A549 (cell line): ENCODE results near the gene PDLIM5. TPM values are rescaled to one million over a fixed set of nuclear protein-coding genes. Genes with fewer than 3 reads are reported as not detected.

Experiments used
- ATAC-seq, 2 experiments: fragments of 200-7000 bp in 1 of 2; fragments of >200 bp in 1 of 2; cut with Nextera tagmentation in 1 of 2; cut with Tn5 transposase in 1 of 2; 3 replicates each; pipeline versions ENCODE4 v1.8.0 to v1.9.1; 2018 to 2020; ENCODE audit warnings: mild to moderate bottlenecking in 1 of 2, moderate library complexity in 1 of 2
- CTCF ChIA-PET: fragments of 300-600 bp; sonication (Branson Sonifier 250); formaldehyde crosslinking; extraction: SDS; loops from one replicate; lab custom pipeline; 2021; ENCODE audit warnings: antibody characterized with exemption, inconsistent platforms; lab: Yijun Ruan, JAX
- POLR2A ChIA-PET: fragments of 350-600 bp; formaldehyde crosslinking; extraction: SDS; loops from one replicate; lab custom pipeline; 2021; ENCODE audit warnings: antibody characterized with exemption, inconsistent platforms; lab: Yijun Ruan, JAX
- DNase-seq, 2 experiments: peaks; one replicate each; pipeline versions ENCODE4 v3.0.0 to v3.0.0-alpha.2; 2011 to 2016; ENCODE audit warnings: low read depth in 1 of 2, low spot score in 1 of 2
- FAIRE-seq: peaks from 2 replicates; lab custom pipeline; 2011; peaks lifted over from hg19 to GRCh38; lab: Jason Lieb, UNC
- H3K27ac ChIP-seq, 2 experiments: fragments of >200 bp; sonication (Bioruptor Twin); formaldehyde crosslinking; 3 replicates each; pipeline ENCODE4 v1.5.1; 2016 to 2017
- H3K4me1 ChIP-seq: fragments of >200 bp; sonication (Bioruptor Twin); formaldehyde crosslinking; 3 replicates; pipeline ENCODE4 v1.6.1; 2016
- H3K4me2 ChIP-seq: fragments of >200 bp; sonication (Bioruptor Twin); formaldehyde crosslinking; 3 replicates; pipeline ENCODE4 v1.6.1; 2016
- H3K4me3 ChIP-seq: fragments of >200 bp; sonication (Bioruptor Twin); formaldehyde crosslinking; 3 replicates; pipeline ENCODE4 v1.5.1; 2016
- H3K9me3 ChIP-seq: fragments of >200 bp; sonication (Bioruptor Twin); formaldehyde crosslinking; 3 replicates; pipeline ENCODE4 v1.6.1; 2016
- ATOH8 ChIP-seq: fragments of 250-450 bp; sonication (Bioruptor Pico); IDR thresholded peaks from 2 replicates; pipeline ENCODE4 v1.5.0; 2020; ENCODE audit warnings: low read depth, mild to moderate bottlenecking, moderate library complexity
- BHLHE40 ChIP-seq: IDR thresholded peaks from 2 replicates; pipeline ENCODE4 v1.6.1; 2012; ENCODE audit warnings: low read depth, low read length, inconsistent platforms
- CBX2 ChIP-seq: fragments of 200-600 bp; sonication (generic); IDR thresholded peaks from 2 replicates; pipeline ENCODE4 v1.6.1; 2016; ENCODE audit warnings: low read depth, mild to moderate bottlenecking, borderline replicate concordance
- CBX8 ChIP-seq: fragments of 200-600 bp; sonication (generic); IDR thresholded peaks from 2 replicates; pipeline ENCODE4 v1.6.1; 2016
- CEBPB ChIP-seq, 2 experiments: fragments of >200 bp in 1 of 2; sonication (Bioruptor Twin) in 1 of 2; formaldehyde crosslinking in 1 of 2; IDR thresholded peaks; 2 replicates each; pipeline ENCODE4 v1.6.1; 2012 to 2016
- CHD2 ChIP-seq: fragments of 150-350 bp; IDR thresholded peaks from 2 replicates; pipeline ENCODE4 v1.6.1; 2014; ENCODE audit warnings: low read length; ENCODE audit not compliant: partially characterized antibody
- EHMT2 ChIP-seq: fragments of 200-600 bp; sonication (generic); IDR thresholded peaks from 2 replicates; pipeline ENCODE4 v1.6.1; 2016; ENCODE audit warnings: antibody characterized with exemption, low read depth, mild to moderate bottlenecking, moderate library complexity
- FOSL2 ChIP-seq, 2 experiments: fragments of 450-650 bp in 1 of 2; fragments of >200 bp in 1 of 2; sonication (Bioruptor Twin) in 1 of 2; formaldehyde crosslinking; IDR thresholded peaks; 2 replicates each; pipeline versions ENCODE4 v1.5.0 to v1.6.1; 2016 to 2020; ENCODE audit warnings: mild to moderate bottlenecking in 1 of 2, moderate library complexity in 1 of 2
- HOXA7 ChIP-seq: fragments of 250-450 bp; sonication (Bioruptor Pico); IDR thresholded peaks from 2 replicates; pipeline ENCODE4 v1.5.0; 2020; ENCODE audit warnings: mild to moderate bottlenecking, moderate library complexity
- JUN ChIP-seq, 2 experiments: fragments of >200 bp; sonication (Bioruptor Twin); formaldehyde crosslinking; IDR thresholded peaks; 2 replicates in 1 of 2; 3 replicates in 1 of 2; pipeline ENCODE4 v1.6.1; 2016 to 2017
- KDM1A ChIP-seq: fragments of 200-600 bp; sonication (generic); IDR thresholded peaks from 2 replicates; pipeline ENCODE4 v1.6.1; 2016; ENCODE audit warnings: low read depth, mild to moderate bottlenecking
- MAX ChIP-seq: IDR thresholded peaks from 2 replicates; pipeline ENCODE4 v1.6.1; 2012
- RAD21 ChIP-seq, 2 experiments: fragments of >200 bp in 1 of 2; sonication (Bioruptor Twin) in 1 of 2; formaldehyde crosslinking in 1 of 2; IDR thresholded peaks in 1 of 2; conservative IDR thresholded peaks in 1 of 2; 2 replicates in 1 of 2; 3 replicates in 1 of 2; pipeline ENCODE4 v1.6.1; 2012 to 2018; ENCODE audit warnings: inconsistent platforms in 1 of 2
- RCOR1 ChIP-seq: fragments of 150-350 bp; IDR thresholded peaks from 2 replicates; pipeline ENCODE4 v1.6.1; 2014; ENCODE audit warnings: antibody characterized with exemption, low read length, low read depth
- SMC3 ChIP-seq: fragments of >200 bp; sonication (Bioruptor Twin); formaldehyde crosslinking; IDR thresholded peaks from 3 replicates; pipeline ENCODE4 v1.6.1; 2018; ENCODE audit warnings: inconsistent platforms
- TP53 ChIP-seq: fragments of 250-450 bp; sonication (Bioruptor Pico); IDR thresholded peaks from 2 replicates; pipeline ENCODE4 v1.5.0; 2021; ENCODE audit warnings: mild to moderate bottlenecking, moderate library complexity
- ZC3H11A ChIP-seq: fragments of 450-650 bp; IDR thresholded peaks from 2 replicates; pipeline ENCODE4 v1.6.1; 2014; ENCODE audit warnings: antibody characterized with exemption, mild to moderate bottlenecking
- ZSCAN20 ChIP-seq: fragments of 250-450 bp; sonication (Bioruptor Pico); IDR thresholded peaks from 2 replicates; pipeline ENCODE4 v1.8.0; 2022; ENCODE audit warnings: mild to moderate bottlenecking, moderate library complexity
- WGBS: methylation state at CpG from one replicate; pipeline ENCODE4 v1.1.6; 2017; ENCODE audit errors: missing lambda C conversion rate; 5-methylcytosine and 5-hydroxymethylcytosine counted together
- polyA plus RNA-seq, 4 experiments: library from polyadenylated mRNA; depleted of rRNA in 3 of 4; stranded (reverse); fragments of >200 nt; fragmentation: RNase III in 1 of 4; extraction: RNeasy Plus Mini Kit Qiagen cat#74134 plus additional on column Dnase treatment in 1 of 4; gene quantifications; 2 replicates in 3 of 4; 3 replicates in 1 of 4; pipeline ENCODE4 v1.2.3, GENCODE V29; 2011 to 2017

The PDLIM5 gene
- polyA plus RNA-seq, 2 of the 4 experiments (the other 2 are of a cell fraction): 54.2 to 242 TPM

- Histone ChIP-seq H3K4me1 (peaks cover 57% of the 10 kb centered on the region), H3K4me3 (no peak overlapping the region), H3K4me2 (no peak overlapping the region), H3K27ac (no peak overlapping the region), H3K9me3 (no peaks in the 10 kb centered on the region)
- 75% methylated on average over 4 of the region's 4 CpGs for WGBS
- DNase-seq (no peak), FAIRE-seq (no peak), ATAC-seq (no peak)
- ChIA-PET CTCF (interaction anchor here (0.6 to 1.1 kb wide), 2 partner anchors 19 to 113 kb away, joined by 3 to 5 read pairs; no protein-coding TSS in a partner anchor), POLR2A (no interaction called here)
- TF ChIP-seq BHLHE40: no peak
- TF ChIP-seq ZC3H11A: no peak
- TF ChIP-seq TP53 (CRISPR knock-in tag): no peak
- TF ChIP-seq MAX: no peak
- no peak for TF ChIP-seq HOXA7
- no peak for TF ChIP-seq JUN (IDR thresholded peaks at IDR 0.05)
- no peak for TF ChIP-seq CBX8
- TF ChIP-seq RCOR1: no peak
- no peak for TF ChIP-seq CHD2
- no peak for TF ChIP-seq EHMT2
- TF ChIP-seq ZSCAN20 (CRISPR knock-in tag): no peak
Measured at GRCh38 chr4:94519925-94520789, 68.4 kb downstream of the PDLIM5 start.

- no peak overlapping the region for H3K4me3 ChIP-seq
- DNase-seq (no peak), ATAC-seq (no peak), FAIRE-seq (no peak)
- peak in 1 of 2 experiments; percentile 36; a peak in 1 of 4 replicates for TF ChIP-seq CEBPB (IDR thresholded peaks at IDR 0.05)
- TF ChIP-seq KDM1A: no peak
- no peak for TF ChIP-seq CHD2
- no peak for TF ChIP-seq BHLHE40
- H3K27ac ChIP-seq: peak overlapping the region in 1 of 2 experiments; percentile 57; a peak in 3 of 6 replicates
- peak overlapping the region; percentile 30; the same call in 2 of the 3 replicates for H3K4me2 ChIP-seq
- peaks cover 54% of the 10 kb centered on the region for H3K4me1 ChIP-seq
- no peaks in the 10 kb centered on the region for H3K9me3 ChIP-seq
- POLR2A ChIA-PET: no interaction called here
- CTCF ChIA-PET: interaction anchor here (1.7 kb wide), 1 partner anchor 116 kb away, joined by 6 read pairs; no protein-coding TSS in a partner anchor
Measured at GRCh38 chr4:94523033-94523580, 71.4 kb downstream of the PDLIM5 start.

GRCh38 chr4:94523617-94524016, 71.9 kb downstream of the PDLIM5 start:
- no peak for ATAC-seq
- TF ChIP-seq CBX2: no peak
- TF ChIP-seq RAD21 (conservative IDR thresholded peaks at IDR 0.05 in 1 of 2, IDR thresholded peaks at IDR 0.05 in 1 of 2): no peak
- TF ChIP-seq ATOH8: no peak
- no peak for TF ChIP-seq MAX
- TF ChIP-seq SMC3: no peak
- no peak for TF ChIP-seq FOSL2 (IDR thresholded peaks at IDR 0.05)
- TF ChIP-seq FOSL2 (CRISPR knock-in tag; IDR thresholded peaks at IDR 0.05): peak; percentile 40; the same call in 1 of the 2 replicates
- TF ChIP-seq ZC3H11A: no peak
- TF ChIP-seq RCOR1: no peak
- TF ChIP-seq TP53 (CRISPR knock-in tag): no peak
- H3K9me3 ChIP-seq: no peaks in the 10 kb centered on the region
- peak overlapping the region; percentile 30; the same call in 2 of the 3 replicates for H3K4me2 ChIP-seq
- peaks cover 50% of the 10 kb centered on the region for H3K4me1 ChIP-seq
- H3K27ac ChIP-seq: no peak overlapping the region
- POLR2A ChIA-PET: no interaction called here
- CTCF ChIA-PET: interaction anchor here (1.7 kb wide), 1 partner anchor 117 kb away, joined by 6 read pairs; no protein-coding TSS in a partner anchor
- FAIRE-seq: no peak
- DNase-seq: no peak
- WGBS: 72% methylated on average over 3 of the region's 3 CpGs
- H3K4me3 ChIP-seq: no peak overlapping the region
